K562 (cell line): Measurements from ENCODE around the gene SLMAP. TPM values are rescaled to one million over a fixed set of nuclear protein-coding genes. Genes with fewer than 3 reads are reported as not detected.
A peak's percentile ranks its signal among the peaks of the same experiment; 100 is the strongest.

Experiments
- BDP1 ChIP-seq: IDR thresholded peaks from 3 replicates; pipeline ENCODE4 v1.6.1; 2011; ENCODE audit not compliant: insufficient read length, insufficient read depth
- KLF16 ChIP-seq: IDR thresholded peaks from 2 replicates; pipeline ENCODE4 v1.6.1; 2016; ENCODE audit warnings: antibody characterized with exemption
- MEF2A ChIP-seq: IDR thresholded peaks from 2 replicates; pipeline ENCODE4 v1.6.1; 2011; ENCODE audit warnings: low read depth, mild to moderate bottlenecking, low read length, moderate library complexity; ENCODE audit not compliant: control insufficient read depth
- NR1H2 ChIP-seq: sonication (generic); formaldehyde crosslinking; IDR thresholded peaks from 2 replicates; pipeline ENCODE4 v1.4.0; 2020; ENCODE audit warnings: mild to moderate bottlenecking, missing genetic modification reagents
- OTX1 ChIP-seq: fragments of 450-650 bp; formaldehyde crosslinking; IDR thresholded peaks from 2 replicates; pipeline ENCODE4 v1.4.0; 2022; ENCODE audit warnings: mild to moderate bottlenecking
- RB1 ChIP-seq: fragments of 450-650 bp; IDR thresholded peaks from 2 replicates; pipeline ENCODE4 v1.6.1; 2017; ENCODE audit warnings: low read depth, mild to moderate bottlenecking
- SMARCA4 ChIP-seq: fragments of 450-650 bp; IDR thresholded peaks from 2 replicates; pipeline ENCODE4 v1.6.1; 2016
- ZNF586 ChIP-seq: fragments of 450-650 bp; formaldehyde crosslinking; conservative IDR thresholded peaks from 2 replicates; pipeline ENCODE4 v1.4.0; 2020; ENCODE audit warnings: mild to moderate bottlenecking, moderate library complexity
- ZNF589 ChIP-seq: fragments of 200-800 bp; sonication (Bioruptor generic); IDR thresholded peaks from 2 replicates; pipeline ENCODE4 v1.6.1; 2016; ENCODE audit warnings: low read depth, missing genetic modification characterization, missing compliant biosample characterization
- polyA plus RNA-seq, 8 experiments: library from polyadenylated mRNA; depleted of rRNA in 4 of 8; stranded (reverse) in 5 of 8; unstranded in 3 of 8; fragments of >200 nt; fragmentation: Nextera tagmentation in 2 of 8; fragmentation: Illumina TruSeq in 1 of 8; extraction: Ambion mirVana in 2 of 8; extraction: Trizol in 1 of 8; gene quantifications; 2 replicates each; pipeline versions ENCODE4 v1.2.1 to v1.2.3, GENCODE V29; 2011 to 2014; ENCODE audit warnings: inconsistent platforms in 1 of 8, missing spikeins in 1 of 8
- total RNA-seq, 7 experiments: library from RNA; depleted of rRNA in 6 of 7; stranded (reverse); fragments of >200 nt in 6 of 7; fragmentation: Illumina TruSeq in 2 of 7; extraction: Trizol in 2 of 7; gene quantifications; 2 replicates each; pipeline versions ENCODE4 v1.2.1 to v1.2.3, GENCODE V29; 2011 to 2021; ENCODE audit warnings: low replicate concordance in 1 of 7
- TF ChIP-seq, protein P1 (sequence below): fragments of 200-600 bp; sonication (generic); IDR thresholded peaks from one replicate; pipeline ENCODE4 v1.6.1; 2012; ENCODE audit warnings: mild to moderate bottlenecking, low read depth, low read length, inconsistent platforms
- TF ChIP-seq, protein P2 (sequence below), 2 experiments: fragments of 450-650 bp; IDR thresholded peaks; 2 replicates each; pipeline ENCODE4 v1.6.1; 2016
- TF ChIP-seq, protein P3 (sequence below): fragments of 250-450 bp; sonication (Bioruptor Pico); IDR thresholded peaks from 2 replicates; pipeline ENCODE4 v1.5.1; 2021; ENCODE audit warnings: mild to moderate bottlenecking
- TF ChIP-seq, protein P4 (sequence below): sonication (generic); formaldehyde crosslinking; IDR thresholded peaks from 2 replicates; pipeline ENCODE4 v1.9.0; 2022; ENCODE audit warnings: mild to moderate bottlenecking, missing genetic modification reagents

The SLMAP gene
- total and polyA plus RNA-seq, 9 of the 15 experiments (the other 6 are each of a cell fraction or from before 2014, with no cell fraction given), result 12.1 to 50.7 (median 28.3) TPM

DNA sequence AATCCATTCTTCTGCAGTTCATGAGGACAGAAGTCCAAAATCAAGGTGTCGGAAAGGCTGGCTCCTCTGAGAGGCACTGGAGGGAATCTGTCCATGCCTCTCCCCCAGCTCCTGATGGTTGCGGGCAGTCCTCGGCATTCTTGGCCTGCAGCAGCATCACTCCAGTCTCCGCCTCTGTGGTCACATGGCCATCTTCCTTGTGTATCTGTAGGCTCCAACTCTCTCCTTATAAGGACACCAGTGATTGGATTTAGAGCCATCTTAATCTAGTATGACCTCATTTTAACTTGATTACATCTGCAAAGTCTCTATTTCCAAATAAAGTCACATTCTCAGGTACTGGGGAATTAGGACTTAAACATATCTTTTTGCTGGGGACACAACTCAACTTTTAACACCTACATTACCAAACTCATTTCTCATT, 196.1 kb downstream of the SLMAP start (continued):
- TF ChIP-seq, protein P1, sequence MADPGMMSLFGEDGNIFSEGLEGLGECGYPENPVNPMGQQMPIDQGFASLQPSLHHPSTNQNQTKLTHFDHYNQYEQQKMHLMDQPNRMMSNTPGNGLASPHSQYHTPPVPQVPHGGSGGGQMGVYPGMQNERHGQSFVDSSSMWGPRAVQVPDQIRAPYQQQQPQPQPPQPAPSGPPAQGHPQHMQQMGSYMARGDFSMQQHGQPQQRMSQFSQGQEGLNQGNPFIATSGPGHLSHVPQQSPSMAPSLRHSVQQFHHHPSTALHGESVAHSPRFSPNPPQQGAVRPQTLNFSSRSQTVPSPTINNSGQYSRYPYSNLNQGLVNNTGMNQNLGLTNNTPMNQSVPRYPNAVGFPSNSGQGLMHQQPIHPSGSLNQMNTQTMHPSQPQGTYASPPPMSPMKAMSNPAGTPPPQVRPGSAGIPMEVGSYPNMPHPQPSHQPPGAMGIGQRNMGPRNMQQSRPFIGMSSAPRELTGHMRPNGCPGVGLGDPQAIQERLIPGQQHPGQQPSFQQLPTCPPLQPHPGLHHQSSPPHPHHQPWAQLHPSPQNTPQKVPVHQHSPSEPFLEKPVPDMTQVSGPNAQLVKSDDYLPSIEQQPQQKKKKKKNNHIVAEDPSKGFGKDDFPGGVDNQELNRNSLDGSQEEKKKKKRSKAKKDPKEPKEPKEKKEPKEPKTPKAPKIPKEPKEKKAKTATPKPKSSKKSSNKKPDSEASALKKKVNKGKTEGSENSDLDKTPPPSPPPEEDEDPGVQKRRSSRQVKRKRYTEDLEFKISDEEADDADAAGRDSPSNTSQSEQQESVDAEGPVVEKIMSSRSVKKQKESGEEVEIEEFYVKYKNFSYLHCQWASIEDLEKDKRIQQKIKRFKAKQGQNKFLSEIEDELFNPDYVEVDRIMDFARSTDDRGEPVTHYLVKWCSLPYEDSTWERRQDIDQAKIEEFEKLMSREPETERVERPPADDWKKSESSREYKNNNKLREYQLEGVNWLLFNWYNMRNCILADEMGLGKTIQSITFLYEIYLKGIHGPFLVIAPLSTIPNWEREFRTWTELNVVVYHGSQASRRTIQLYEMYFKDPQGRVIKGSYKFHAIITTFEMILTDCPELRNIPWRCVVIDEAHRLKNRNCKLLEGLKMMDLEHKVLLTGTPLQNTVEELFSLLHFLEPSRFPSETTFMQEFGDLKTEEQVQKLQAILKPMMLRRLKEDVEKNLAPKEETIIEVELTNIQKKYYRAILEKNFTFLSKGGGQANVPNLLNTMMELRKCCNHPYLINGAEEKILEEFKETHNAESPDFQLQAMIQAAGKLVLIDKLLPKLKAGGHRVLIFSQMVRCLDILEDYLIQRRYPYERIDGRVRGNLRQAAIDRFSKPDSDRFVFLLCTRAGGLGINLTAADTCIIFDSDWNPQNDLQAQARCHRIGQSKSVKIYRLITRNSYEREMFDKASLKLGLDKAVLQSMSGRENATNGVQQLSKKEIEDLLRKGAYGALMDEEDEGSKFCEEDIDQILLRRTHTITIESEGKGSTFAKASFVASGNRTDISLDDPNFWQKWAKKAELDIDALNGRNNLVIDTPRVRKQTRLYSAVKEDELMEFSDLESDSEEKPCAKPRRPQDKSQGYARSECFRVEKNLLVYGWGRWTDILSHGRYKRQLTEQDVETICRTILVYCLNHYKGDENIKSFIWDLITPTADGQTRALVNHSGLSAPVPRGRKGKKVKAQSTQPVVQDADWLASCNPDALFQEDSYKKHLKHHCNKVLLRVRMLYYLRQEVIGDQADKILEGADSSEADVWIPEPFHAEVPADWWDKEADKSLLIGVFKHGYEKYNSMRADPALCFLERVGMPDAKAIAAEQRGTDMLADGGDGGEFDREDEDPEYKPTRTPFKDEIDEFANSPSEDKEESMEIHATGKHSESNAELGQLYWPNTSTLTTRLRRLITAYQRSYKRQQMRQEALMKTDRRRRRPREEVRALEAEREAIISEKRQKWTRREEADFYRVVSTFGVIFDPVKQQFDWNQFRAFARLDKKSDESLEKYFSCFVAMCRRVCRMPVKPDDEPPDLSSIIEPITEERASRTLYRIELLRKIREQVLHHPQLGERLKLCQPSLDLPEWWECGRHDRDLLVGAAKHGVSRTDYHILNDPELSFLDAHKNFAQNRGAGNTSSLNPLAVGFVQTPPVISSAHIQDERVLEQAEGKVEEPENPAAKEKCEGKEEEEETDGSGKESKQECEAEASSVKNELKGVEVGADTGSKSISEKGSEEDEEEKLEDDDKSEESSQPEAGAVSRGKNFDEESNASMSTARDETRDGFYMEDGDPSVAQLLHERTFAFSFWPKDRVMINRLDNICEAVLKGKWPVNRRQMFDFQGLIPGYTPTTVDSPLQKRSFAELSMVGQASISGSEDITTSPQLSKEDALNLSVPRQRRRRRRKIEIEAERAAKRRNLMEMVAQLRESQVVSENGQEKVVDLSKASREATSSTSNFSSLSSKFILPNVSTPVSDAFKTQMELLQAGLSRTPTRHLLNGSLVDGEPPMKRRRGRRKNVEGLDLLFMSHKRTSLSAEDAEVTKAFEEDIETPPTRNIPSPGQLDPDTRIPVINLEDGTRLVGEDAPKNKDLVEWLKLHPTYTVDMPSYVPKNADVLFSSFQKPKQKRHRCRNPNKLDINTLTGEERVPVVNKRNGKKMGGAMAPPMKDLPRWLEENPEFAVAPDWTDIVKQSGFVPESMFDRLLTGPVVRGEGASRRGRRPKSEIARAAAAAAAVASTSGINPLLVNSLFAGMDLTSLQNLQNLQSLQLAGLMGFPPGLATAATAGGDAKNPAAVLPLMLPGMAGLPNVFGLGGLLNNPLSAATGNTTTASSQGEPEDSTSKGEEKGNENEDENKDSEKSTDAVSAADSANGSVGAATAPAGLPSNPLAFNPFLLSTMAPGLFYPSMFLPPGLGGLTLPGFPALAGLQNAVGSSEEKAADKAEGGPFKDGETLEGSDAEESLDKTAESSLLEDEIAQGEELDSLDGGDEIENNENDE, result no peak
- TF ChIP-seq KLF16, result no peak
- TF ChIP-seq, protein P2, sequence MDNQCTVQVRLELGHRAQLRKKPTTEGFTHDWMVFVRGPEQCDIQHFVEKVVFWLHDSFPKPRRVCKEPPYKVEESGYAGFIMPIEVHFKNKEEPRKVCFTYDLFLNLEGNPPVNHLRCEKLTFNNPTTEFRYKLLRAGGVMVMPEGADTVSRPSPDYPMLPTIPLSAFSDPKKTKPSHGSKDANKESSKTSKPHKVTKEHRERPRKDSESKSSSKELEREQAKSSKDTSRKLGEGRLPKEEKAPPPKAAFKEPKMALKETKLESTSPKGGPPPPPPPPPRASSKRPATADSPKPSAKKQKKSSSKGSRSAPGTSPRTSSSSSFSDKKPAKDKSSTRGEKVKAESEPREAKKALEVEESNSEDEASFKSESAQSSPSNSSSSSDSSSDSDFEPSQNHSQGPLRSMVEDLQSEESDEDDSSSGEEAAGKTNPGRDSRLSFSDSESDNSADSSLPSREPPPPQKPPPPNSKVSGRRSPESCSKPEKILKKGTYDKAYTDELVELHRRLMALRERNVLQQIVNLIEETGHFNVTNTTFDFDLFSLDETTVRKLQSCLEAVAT (IDR thresholded peaks at IDR 0.05), result no peak
- no peak for TF ChIP-seq RB1
- no peak for TF ChIP-seq ZNF586 (CRISPR knock-in tag)
- no peak for TF ChIP-seq SMARCA4
- TF ChIP-seq, protein P3, sequence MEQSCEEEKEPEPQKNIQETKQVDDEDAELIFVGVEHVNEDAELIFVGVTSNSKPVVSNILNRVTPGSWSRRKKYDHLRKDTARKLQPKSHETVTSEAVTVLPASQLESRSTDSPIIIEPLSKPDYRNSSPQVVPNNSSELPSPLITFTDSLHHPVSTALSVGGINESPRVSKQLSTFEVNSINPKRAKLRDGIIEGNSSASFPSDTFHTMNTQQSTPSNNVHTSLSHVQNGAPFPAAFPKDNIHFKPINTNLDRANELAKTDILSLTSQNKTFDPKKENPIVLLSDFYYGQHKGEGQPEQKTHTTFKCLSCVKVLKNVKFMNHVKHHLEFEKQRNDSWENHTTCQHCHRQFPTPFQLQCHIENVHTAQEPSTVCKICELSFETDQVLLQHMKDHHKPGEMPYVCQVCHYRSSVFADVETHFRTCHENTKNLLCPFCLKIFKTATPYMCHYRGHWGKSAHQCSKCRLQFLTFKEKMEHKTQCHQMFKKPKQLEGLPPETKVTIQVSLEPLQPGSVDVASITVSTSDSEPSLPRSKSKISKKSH (CRISPR knock-in tag), result no peak
- no peak for TF ChIP-seq OTX1 (CRISPR knock-in tag)
- no peak for TF ChIP-seq MEF2A
- TF ChIP-seq, protein P4, sequence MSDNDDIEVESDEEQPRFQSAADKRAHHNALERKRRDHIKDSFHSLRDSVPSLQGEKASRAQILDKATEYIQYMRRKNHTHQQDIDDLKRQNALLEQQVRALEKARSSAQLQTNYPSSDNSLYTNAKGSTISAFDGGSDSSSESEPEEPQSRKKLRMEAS (CRISPR knock-in tag), result no peak
- TF ChIP-seq ZNF589, result 0 out of 2 replicates have a peak, but pooled peaks have one; percentile 34
- no peak for TF ChIP-seq NR1H2 (CRISPR knock-in tag)
- no peak for TF ChIP-seq BDP1
